ENCODE results near the gene TAF4B. TPM values are rescaled to one million over a fixed set of nuclear protein-coding genes. Genes with fewer than 3 reads are reported as not detected.

Gene TAF4B
- total and polyA plus RNA-seq, 9 of the 15 experiments (the other 6 are each of a cell fraction or from before 2014, with no cell fraction given), result 4.5 to 25.3 (median 20.5) TPM

DNA sequence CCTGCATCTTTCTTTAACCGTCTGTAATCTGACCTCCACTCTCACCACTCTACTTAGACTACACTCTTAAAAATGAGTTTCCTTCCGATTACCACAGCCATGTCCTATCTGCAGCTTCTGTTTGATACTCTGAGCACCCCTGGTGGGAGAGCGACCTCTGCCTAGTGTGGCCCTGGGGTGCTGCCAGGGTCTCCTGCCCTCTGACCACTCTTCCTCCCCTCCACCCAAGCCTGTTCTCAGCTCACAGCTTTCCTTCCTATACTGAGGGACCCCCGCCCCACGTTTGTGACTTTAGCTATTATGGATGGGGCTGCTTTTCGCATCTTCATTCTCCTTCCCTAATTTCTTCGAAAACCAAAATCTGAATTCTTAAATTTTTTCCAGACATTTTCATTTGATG, 189.4 kb downstream of the TAF4B start:
- 4% methylated on average over 7 of the region's 7 CpGs for WGBS (ENCODE audit: insufficient coverage, low coverage, missing lambda C conversion rate)

More for the DNA sequence above, 189.4 kb downstream of the TAF4B start:
- H3K9me3 ChIP-seq (replicated peaks; ENCODE audit: control insufficient read depth, insufficient read depth, low read depth, low read length), result no peaks in the 10 kb centered on the region
- H3K4me2 ChIP-seq (ENCODE audit: insufficient read depth, low read length), result no peak overlapping the region
- no peak overlapping the region for H3K27ac ChIP-seq (ENCODE audit: extremely low read depth, low read depth, low read length)
- no peak overlapping the region for H2AFZ ChIP-seq (ENCODE audit: low read depth, low read length)
- H3K4me3 ChIP-seq, result no peak overlapping the region
- BruUV-seq (replicated peaks), result no TSS peak
- no peaks in the 10 kb centered on the region for H4K20me1 ChIP-seq (replicated peaks; ENCODE audit: control insufficient read depth, insufficient read depth, low read length)
- POLR2A ChIA-PET, result no interaction called here
- CTCF ChIA-PET (ENCODE audit: low intra/inter-chr PET ratio), result no interaction called here
- DNase-seq (ENCODE audit: extremely low read depth in 1 of 4, low spot score in 3 of 4) (no peak), FAIRE-seq (no peak), ATAC-seq (no peak)
- intact Hi-C loops (cut with micrococcal nuclease) (no loop called here), in situ Hi-C loops (cut with MboI) (no loop called here)
- H3K4me1 ChIP-seq (replicated peaks in 1 of 2; ENCODE audit: control insufficient read depth in 2 of 2, insufficient read depth in 2 of 2, low read length in 2 of 2), result no peaks in the 10 kb centered on the region; a peak in 1 of 5 replicates
- no peaks in the 10 kb centered on the region for H3K79me2 ChIP-seq (ENCODE audit: control insufficient read depth, insufficient read depth, low read length)
- H3K27me3 ChIP-seq (ENCODE audit: control insufficient read depth in 2 of 2, insufficient read depth in 2 of 2, low read length in 2 of 2), result peaks cover 0 to 8% of the 10 kb centered on the region in 2 experiments; a peak in 3 of 5 replicates
- H3K9me1 ChIP-seq (ENCODE audit: control insufficient read depth, insufficient read depth, low read length), result no peaks in the 10 kb centered on the region
- no peak overlapping the region for H3K9ac ChIP-seq (ENCODE audit: insufficient read depth in 1 of 2, low read depth in 2 of 2, low read length in 2 of 2)
- no peaks in the 10 kb centered on the region for H3K36me3 ChIP-seq (ENCODE audit: control insufficient read depth, insufficient read depth, low read length)
- TF ChIP-seq MXI1 (IDR thresholded peaks at IDR 0.05; ENCODE audit: low read depth, low read length) (no peak), ZNF695 (CRISPR knock-in tag; IDR thresholded peaks at IDR 0.05) (no peak), JUND (IDR thresholded peaks at IDR 0.05; ENCODE audit: borderline replicate concordance, low read depth, low read length) (no peak), JUND (tag; IDR thresholded peaks at IDR 0.05; ENCODE audit: borderline replicate concordance, low read depth, low read length) (no peak), MCM5 (IDR thresholded peaks at IDR 0.05; ENCODE audit: low read depth) (no peak), SIRT6 (IDR thresholded peaks at IDR 0.05; ENCODE audit: low read depth, low read length) (no peak), SIN3A (IDR thresholded peaks at IDR 0.05; ENCODE audit: borderline replicate concordance in 2 of 2, control insufficient read depth in 1 of 2, low read depth in 2 of 2, low read length in 2 of 2) (no peak), TSHZ1 (CRISPR knock-in tag; IDR thresholded peaks at IDR 0.05) (no peak), HDAC6 (IDR thresholded peaks at IDR 0.05; ENCODE audit: low read depth, low read length) (no peak), POLR2B (IDR thresholded peaks at IDR 0.05; ENCODE audit: low read depth, partially characterized antibody) (no peak)
